HG03175 (cell line): ENCODE data around the gene CASP8AP2.
"Not testable (repeated sequence)": the region's sequence is repeated elsewhere in the genome, so short reads cannot be mapped to it uniquely, and the experiment has no call there.

ENCODE experiments used
- ATAC-seq: cut with Tn5 transposase; IDR thresholded peaks from one replicate; pipeline ENCODE4 v1.9.1; 2021; ENCODE audit warnings: mild to moderate bottlenecking, moderate library complexity; ENCODE audit not compliant: unreplicated experiment

The CASP8AP2 gene

DNA sequence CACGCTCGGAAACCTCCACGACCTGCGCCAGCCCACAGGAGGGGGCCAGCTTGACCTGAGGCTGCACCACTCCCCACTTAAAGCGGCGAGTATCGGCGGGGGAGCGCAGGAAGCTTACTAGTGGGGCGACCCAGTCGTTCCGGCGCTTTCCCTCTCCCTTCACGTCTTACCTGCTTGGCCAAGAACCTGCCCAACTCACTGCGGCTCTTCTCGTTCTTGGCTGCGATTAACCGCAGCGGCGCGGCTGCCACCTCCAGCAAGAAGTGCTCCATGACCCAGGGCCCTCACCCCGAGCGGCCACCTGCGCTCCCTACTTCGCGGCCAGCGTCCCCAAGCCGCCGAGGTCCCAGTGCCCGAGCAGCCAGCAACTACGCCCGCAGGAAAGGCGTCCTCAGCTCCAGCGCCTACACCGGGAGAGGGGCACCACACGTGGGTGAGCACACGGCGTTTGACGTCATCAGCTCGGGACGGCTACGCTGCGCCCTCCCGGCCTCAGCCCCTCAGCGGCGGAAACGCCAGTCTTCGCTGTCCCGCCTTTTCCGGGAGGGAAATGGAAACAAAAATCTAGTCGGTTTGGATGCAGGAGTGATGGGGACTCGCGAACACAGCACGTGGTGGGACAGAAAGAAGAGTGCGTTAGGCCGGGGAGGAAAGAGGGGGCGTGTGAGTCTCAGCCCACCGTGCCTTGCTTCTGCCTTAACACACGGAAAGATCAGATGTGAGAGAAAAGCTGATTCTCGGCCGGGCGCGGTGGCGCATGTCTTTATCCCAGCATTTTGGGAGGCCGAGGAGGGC lies 10.1 kb upstream of the CASP8AP2 start, which contains the start of gene MDN1:
TSS of gene MDN1 (minus strand) at position 459 of the 795 bp plus-strand sequence. CDS start at position 272, 187 bp downstream.
- peak; percentile 94 for ATAC-seq

- ATAC-seq = no peak
Observed at GRCh38 chr6:89826029-89826528, 3.6 kb upstream of the CASP8AP2 start.

DNA sequence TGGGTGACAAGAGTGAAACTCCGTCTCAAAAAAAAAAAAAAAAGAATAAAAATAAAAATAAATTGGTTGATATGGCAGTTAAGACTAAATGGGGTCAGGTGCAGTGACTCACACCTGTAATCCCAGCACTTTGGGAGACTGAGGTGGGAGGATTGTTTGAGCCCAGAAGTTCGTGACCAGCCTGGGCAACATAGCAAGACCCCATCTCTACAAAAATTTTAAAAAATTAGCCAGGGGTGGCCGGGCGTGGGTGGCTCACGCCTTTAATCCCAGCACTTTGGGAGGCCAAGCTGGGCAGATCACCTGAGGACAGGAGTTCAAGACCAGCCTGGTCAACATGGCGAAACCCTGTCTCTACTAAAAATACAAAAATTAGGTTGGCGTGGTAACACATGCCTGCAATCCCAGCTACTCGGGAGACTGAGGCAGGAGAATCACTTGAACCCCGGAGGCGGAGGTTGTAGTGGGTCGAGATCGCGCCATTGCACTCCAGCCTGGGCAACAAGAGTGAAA lies 1.1 kb upstream of the CASP8AP2 start:
- ATAC-seq = not testable (repeated sequence)

GRCh38 chr6:89828988-89829471 lies 650 bp upstream of the CASP8AP2 start:
- peak; percentile 37 for ATAC-seq

DNA sequence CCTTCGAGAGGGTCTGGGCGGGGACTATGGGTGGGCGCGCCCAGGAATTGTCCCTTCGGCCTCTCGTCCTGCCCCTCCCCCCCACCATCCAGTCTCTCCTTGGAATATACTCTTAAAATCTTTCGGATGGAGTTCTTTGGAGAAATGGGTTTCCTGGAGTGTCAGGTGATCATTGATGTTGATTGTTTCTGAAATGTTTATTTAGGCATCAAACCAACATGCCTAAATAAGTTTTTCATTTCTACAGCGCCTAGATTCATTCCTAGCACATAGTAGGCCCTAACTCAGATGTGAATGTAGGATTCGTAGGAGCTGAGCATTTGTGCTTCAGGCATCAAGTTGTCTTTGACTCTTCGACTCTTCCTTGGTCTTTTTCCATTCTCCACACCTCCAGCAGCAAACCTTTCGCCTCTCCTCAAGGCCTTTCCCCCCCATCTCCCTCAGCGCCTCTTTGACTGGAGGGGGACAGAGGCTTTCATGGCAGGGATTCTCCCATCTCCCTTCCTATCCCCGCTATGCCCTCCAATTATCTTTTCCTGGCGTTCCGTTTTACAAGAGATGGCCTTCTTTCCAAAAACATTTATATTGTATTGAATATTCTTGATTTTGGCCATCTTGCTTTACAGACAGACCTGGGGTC lies 610 bp downstream of the CASP8AP2 start:
- no peak for ATAC-seq

DNA sequence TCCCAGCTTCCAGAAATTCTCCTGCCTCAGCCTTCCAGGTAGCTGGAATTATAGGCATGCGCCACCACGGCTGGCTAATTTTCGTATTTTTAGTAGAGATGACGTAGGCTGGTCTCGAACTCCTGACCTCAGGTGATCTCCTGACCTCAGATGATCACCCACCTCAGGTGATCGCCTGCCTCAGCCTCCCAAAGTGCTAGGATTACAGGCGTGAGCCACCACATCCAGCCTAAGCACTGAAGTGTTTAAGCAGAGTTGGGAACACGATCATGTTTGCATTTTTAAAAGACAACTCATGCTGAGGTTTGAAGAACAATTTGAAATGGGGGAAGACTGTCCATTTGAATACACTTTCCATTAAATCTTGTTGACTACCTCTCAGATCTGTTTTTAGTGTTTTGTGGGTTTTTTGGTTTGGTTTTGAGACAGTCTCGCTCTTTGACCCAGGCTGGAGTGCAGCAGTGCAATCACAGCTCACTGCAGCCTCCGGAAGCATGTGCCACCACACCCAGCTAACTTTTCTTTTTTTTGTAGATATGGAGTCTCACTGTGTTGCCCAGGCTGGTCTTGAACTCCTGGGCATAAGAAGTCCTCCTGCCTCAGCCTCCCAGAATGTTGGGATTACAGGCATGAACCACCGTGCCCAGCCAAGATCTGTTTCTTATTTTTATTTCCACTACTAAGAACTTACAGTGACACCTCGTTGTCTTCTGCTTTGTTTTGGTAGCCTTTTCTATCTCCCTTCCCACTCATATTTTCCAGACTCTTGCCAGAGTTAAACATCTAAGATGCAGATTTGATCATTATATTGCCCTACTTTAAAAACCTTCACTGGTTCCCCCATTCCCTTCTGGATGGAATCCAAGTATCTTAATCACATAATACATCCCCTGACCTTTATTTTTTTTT lies 5.5 kb downstream of the CASP8AP2 start:
- ATAC-seq = peak; percentile 97

DNA sequence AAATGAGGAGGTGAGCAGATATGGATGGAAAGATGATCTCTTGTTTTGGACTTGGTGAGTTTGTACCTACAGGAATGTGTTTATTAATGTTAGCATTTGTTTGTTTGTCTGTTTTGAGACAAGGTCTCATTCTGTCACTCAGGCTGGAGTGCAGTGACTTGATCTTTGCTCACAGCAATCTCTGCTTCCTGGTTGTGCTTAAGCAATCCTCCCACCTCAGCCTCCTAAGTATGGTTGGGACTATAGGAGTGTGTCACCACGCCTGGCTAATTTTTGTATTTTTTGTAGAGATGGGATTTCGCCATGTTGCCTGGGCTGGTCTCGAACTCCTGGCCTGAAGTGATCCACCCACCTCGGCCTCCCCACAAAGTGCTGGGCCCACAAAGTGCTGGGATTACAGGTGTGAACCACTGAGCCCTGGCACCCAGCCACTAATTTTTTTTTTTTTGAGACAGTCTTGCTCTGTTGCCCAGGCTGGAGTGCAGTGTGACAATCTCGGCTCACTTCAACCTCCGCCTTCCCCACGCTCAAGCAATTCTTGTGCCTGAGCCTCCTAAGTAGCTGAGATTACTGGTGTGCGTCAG lies 7.1 kb downstream of the CASP8AP2 start:
- no peak for ATAC-seq

DNA sequence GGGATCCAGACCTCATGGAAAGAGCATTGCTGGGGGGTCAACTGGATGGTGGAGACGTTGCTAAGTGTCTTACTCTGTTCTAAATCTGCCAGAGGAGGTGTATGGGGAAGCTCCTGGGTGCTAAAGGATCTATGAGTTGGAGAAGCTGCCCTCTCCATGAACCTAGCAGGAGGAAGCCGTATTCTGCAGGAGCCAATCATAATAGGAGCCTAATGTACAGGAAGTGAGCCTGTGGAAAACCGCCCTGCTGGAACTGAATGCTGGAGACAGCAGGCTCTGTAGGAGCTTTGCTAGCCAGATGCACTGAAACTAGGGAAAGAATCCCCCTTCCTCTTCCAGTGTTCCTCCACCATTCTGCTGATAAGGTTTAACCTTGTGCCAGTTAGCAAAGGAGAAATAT lies 10.9 kb downstream of the CASP8AP2 start:
- no peak for ATAC-seq

DNA sequence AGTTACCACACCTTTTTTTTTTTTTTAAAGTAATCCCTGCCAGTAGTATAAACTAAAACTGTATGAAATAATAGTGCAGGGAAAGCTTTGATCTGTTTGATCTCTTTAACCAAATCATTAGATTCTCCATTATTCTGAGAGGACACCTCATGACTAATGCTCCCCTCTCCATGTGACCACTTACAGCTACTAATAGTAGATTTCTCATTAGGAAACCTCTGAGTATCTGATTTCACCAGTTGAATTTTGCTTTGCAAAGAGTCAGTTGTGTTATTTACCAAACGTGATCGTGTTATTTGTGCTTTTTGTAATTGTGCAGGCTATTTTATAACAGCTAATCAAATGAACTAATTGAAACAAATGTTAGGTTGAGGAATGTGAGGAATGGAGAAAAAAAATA lies 12.5 kb downstream of the CASP8AP2 start:
- ATAC-seq = no peak

- ATAC-seq = no peak
Observed at GRCh38 chr6:89843070-89843469, 13.4 kb downstream of the CASP8AP2 start.

- not testable (repeated sequence) for ATAC-seq
Observed at GRCh38 chr6:89847513-89847912, 17.8 kb downstream of the CASP8AP2 start.

- no peak for ATAC-seq
Observed at GRCh38 chr6:89853068-89853467, 23.4 kb downstream of the CASP8AP2 start.

DNA sequence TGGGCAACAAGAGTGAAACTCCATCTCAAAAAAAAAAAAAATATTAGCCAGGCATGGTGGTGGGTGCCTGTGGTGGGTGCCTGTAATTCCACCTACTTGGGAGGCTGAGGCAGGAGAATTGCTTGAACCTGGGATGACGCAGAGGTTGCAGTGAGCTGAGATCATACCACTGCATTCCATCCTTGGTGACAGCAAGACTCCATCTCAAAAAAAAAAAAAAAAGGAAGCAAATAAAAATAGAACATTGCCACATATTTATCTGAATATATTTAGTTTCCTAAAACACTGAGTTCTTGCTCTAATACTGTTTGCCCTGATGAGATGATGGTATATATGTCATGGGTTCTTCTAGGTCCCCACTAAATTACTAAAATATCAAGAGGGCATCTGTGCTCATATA lies 28.4 kb downstream of the CASP8AP2 start:
- no peak for ATAC-seq

GRCh38 chr6:89859744-89860143 lies 30.1 kb downstream of the CASP8AP2 start:
- peak; percentile 51 for ATAC-seq

GRCh38 chr6:89862273-89862672 lies 32.6 kb downstream of the CASP8AP2 start:
- peak; percentile 77 for ATAC-seq

GRCh38 chr6:89862698-89863097 lies 33.0 kb downstream of the CASP8AP2 start:
- no peak for ATAC-seq

GRCh38 chr6:89866024-89866678 lies 36.5 kb downstream of the CASP8AP2 start:
- no peak for ATAC-seq

DNA sequence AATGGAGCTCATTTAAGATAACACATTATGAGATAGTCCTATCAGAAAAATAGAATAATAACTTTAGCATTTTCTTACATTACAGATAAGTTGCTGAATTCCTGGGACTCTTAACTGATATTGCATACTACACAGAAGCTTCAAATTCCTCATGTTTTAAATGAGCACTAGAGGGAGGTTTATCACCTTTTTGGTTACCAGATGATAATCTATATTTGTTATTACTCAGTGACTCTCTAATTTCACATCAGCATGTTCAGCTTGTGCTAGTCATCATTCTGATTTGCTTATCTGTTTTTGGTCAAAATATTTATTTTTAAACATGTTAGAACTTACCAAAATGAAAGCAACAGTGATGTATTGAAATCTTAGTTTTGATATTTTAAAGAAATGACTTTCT lies 44.0 kb downstream of the CASP8AP2 start:
- ATAC-seq = no peak

DNA sequence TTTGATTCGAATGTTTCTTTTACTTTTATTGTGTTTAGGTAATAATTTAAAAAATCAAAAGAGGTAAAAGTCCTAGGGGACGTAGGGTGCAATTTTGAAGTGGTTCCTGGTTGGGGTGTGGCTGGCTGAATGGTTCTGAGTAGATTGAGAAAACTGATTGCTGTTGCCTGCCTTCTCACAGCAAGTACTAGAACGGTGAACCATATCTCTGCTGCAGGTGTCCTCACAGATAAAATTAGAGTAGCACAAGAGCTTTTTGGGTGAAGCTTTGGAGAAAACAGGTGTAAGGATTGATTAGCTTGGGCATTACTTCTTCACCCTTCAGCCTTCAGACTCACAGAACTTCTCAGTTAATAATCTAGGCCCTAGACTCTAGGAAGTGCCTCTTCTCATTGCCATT lies 44.8 kb downstream of the CASP8AP2 start:
- ATAC-seq = no peak
